ENCODE data around the gene RUNX3.
A peak's percentile ranks its signal among the peaks of the same experiment; 100 is the strongest.

The RUNX3 gene

GRCh38 chr1:24927988-24928688 lies 1.9 kb downstream of the RUNX3 start:
- DNase-seq: peak; percentile 86

GRCh38 chr1:24927473-24927872 lies 2.6 kb downstream of the RUNX3 start:
- peak; percentile 48 for DNase-seq

DNA sequence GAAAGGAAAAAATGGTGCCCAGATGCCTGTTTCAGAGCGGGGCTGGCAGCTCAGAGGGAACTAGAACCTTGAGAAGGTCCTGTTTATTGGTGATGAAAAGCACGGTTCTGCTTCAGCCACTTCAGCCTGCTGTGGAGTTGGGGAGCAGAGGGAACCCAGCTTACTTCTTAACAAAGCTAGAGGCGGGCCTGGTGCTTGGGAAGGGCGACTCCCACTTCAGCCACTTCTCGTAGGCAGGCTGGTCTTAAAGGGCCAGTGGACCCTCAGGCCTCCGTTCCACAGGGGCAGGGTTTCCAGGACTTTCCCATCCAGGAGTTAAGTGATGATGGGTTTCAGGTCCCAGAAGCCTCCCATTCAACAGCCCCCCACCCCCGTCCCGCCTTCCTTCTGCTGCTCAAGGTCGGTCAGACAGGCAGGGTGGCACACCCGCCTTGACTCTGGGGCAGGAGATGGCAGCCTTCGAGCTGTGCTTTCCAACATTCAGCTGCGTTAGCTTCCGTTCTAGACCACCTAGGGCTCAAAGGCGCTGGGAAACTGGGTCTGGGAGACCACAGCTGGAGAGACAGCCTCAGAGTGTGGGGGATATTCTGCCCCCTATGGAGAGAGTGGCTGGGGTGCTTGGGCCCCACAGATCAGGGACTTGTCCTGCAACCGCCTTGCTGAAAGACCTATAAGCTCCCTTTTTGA lies 3.4 kb downstream of the RUNX3 start:
- peak; percentile 61 for DNase-seq

- DNase-seq: peak; percentile 41
Observed at GRCh38 chr1:24925963-24926362, 4.1 kb downstream of the RUNX3 start.

DNA sequence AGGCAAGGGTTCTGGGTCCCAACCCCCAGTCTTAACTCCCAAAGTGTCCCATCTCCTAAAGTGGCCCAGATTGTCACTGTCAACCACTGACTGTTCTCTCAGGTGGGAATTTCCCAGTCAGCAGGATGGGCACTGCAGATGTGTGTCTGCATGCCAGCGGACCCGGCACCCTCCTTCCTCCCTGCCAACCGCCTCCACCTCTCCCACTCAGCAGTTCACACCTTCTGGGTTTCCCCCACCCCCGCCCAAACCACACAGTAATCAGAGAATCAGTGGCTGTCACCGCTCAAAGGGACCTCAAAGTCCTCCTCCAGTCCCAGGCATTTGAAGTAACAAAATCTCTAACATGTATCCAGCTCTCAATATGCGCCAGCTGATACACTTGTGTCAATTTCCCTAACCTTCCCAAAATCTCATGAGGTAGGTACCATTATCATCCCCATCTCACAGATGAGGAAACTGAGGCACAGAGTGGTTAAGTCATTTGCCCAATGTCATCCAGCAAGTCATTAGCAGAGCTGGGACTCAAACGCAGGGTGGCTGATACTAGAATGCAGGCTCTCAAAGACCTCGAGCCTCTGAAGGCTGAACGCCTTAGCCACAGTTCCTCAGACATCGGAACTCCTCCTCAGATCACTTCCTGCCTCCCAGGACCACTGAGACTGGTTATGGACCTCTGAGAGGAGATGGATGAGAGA lies 4.8 kb downstream of the RUNX3 start:
- DNase-seq: no peak

DNA sequence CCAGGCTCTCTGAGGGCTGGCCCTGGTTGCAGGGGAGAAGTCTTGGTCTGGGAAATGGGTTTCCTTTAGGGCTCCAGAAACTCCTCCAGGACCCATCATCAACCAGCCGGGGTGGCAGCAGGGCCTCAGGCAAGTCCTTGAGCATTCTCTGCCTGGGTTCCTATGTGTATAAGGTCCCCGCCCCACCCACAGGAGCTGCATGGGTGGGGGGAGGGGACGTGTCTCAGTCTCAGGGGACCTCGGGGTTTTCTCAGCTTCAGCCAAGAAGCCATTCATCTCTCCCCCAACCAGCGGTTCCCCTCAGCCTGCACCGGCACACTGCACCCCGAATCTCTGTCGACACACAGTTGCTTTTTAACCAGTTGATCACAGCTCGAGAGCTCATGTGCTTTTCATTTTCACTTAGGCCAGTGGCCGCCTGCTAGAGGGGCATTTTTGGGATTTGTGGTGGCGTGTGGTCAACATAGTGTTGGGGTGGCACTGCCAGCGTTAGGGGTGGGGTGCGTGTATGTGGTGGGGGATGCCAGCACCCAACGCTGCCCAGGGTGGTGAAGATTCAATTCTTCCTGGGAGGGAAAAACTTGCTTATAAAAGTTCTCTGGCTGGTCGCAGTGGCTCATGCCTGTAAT lies 6.5 kb downstream of the RUNX3 start:
- no peak for DNase-seq

GRCh38 chr1:24921938-24922662 lies 8.0 kb downstream of the RUNX3 start:
- DNase-seq: no peak

- DNase-seq: no peak
Observed at GRCh38 chr1:24921412-24921811, 8.7 kb downstream of the RUNX3 start.

- DNase-seq: no peak
Observed at GRCh38 chr1:24920533-24920925, 9.5 kb downstream of the RUNX3 start.

DNA sequence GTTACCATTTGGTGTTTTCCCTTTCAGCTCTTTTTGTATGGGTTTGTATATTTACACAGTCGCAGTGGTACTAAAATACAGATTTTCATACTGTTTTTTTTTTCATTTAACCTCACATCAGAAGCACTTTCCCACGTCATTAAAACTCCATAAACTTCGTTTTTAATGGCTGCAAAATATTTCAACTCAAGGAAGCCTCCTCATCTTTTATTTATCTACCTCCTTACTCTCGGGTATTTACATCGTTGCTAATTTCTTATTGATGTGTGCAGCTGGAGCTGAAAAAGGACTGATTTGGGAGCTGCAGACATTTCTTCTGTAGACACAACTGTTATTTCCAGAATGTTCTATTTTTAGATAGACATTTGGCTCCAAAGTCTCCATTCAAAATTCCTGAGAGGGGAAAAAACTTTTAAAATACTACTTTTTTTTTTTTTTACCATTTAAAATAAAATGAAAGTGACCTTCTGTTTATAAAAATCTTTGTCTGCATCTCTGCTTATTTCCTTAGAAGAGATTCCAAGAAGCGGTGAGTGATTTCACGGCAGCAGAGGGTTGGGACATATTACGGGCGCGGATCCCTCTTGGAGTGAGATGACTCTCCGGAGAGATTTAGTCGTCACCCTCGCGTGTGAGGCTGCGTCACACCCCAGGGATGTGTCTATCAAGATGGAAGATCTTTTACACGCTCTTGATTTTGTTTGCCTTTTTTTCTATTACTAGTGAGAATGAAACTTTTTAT lies 10.1 kb downstream of the RUNX3 start:
- no peak for DNase-seq

- DNase-seq: no peak
Observed at GRCh38 chr1:24918995-24919605, 11.0 kb downstream of the RUNX3 start.

- no peak for DNase-seq
Observed at GRCh38 chr1:24918370-24918769, 11.7 kb downstream of the RUNX3 start.

DNA sequence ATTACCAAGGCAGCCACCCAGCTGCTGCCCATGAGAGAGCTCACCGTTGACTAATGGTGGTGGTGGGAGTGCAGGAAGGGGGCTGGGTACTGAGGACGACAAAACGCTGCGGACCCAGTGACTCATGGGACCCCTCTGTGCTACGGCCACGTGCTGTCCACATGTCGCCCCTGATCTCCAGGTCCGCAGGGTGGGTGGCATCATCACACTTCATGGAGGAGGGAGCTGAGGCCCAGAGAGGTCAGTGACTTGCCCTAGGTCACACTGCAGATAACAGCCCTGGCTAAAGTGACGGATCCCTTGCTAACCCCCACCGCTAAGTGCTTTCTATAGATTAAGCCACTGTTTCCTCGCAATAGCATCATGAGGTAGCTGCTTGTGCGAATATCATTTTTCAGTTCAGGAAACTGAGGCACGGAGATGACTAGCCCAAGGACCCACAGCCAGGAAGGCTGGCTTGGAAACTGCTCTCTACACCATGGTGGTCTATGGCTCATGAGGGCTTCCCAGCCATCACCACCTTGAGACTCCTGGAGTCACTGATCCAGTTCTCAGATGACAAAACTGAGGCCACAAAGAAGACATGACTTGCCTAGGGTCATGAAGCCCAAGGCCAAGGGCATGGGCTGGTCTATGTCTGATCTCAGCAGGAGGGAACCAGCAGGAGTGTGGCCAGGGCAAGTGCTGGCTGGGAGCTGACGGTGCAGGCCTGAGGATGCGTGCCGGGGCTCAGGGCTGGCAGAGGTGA lies 12.6 kb downstream of the RUNX3 start:
- DNase-seq: no peak

GRCh38 chr1:24915816-24916602 lies 14.1 kb downstream of the RUNX3 start:
- DNase-seq: no peak

GRCh38 chr1:24914226-24915069 lies 15.6 kb downstream of the RUNX3 start:
- DNase-seq: peak; percentile 49

DNA sequence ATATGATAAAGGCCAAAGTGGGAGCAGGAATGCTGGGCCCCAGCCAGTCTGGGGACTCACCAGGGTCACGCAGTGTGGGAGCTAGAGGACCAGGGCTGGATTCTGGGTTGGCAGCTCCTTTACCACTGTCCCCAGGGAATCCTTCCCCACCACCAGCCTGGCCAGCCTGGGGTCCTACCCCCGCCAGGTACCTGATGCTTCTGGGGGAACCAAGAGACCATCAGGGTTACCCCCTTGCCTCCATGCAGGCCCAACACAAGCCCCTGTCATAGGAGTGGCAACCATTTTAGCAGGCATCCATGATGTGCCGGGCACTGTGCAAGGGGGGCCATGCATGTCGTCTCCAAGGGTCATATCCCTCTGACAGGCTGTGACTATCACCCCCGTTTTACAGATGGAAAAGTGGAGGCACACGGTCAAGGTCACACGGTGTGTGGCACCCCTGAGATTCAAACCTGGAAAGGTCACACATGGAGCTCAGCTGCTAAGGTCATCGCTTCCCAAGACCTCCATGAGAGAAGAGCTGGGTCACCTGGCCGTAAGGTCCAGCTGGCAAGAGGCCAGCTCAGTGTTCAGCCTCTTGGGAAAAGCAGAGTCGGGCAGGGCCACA lies 16.4 kb downstream of the RUNX3 start:
- DNase-seq: no peak

DNA sequence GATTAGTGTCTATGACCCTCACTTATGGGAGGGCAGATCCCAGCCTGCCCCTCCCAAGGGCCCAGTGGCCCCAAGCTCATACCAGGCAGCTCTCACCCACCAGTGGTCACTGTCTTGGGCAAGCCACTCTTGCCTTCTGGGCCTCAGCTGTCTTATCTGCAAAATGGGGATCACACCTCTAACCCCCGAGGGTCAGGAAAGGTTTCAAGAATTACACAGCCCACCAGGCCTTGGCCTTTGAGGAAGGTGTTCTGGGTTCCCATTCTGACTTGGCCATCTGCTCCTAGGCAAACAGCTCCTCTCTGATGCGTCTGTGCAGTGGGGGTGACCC lies 16.8 kb downstream of the RUNX3 start:
- DNase-seq: no peak

DNA sequence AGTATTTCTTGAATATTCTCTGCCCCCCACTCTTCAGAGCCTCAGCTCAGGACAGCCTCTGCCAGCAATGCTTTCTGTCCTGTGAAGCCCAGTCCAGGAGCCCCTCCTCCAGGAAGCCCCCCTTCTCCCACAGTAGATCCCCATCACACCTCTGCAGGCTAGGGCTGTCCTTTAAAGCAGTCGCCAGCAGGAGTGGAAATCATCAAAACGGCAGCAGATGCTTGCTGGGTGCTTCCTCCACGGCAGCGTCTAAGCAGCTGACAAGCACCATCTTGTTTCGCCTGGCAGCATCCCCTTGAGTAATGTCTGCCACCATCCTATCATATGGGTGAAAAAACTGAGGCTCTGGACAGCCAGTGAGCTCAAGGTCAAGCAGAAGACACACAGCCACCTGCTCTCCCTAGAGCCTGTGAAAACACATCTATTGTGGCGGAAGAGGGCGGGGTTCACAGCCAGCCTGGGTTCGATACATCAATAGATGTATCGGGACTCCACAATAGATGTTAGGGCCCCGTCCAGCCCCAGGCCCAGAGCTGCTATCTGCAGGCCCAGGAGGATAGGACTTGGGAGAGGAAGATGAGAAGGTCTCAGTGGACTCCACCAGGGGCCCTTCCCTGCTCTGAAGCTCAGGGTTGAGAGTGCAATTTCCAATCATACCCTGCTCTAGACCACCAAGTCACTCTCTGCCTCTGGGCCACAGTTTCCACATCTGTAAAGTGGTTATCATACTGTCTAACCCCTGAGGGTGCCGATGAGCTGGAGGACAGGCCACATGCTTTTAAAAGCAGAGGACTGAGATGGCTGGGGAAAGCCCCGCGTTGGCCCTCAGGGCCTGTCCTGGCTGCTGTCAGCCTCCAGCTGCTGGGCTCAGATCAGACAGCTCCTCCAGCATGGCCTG lies 17.5 kb downstream of the RUNX3 start:
- no peak for DNase-seq
